Heart right ventricle (tissue), 16 donors: ENCODE data around the gene ZNF385C. TPM values are rescaled to one million over a fixed set of nuclear protein-coding genes. Genes with fewer than 3 reads are reported as not detected.

Experiments used
- ATAC-seq, 8 donors: fragments of 200-7000 bp; cut with Tn5 transposase; one replicate each; pipeline ENCODE4 v1.9.1; 2020; ENCODE audit warnings: mild to moderate bottlenecking in 8 of 8, moderate library complexity in 8 of 8, moderate number of reproducible peaks in 1 of 8
- DNase-seq, 2 donors: peaks; one replicate each; pipeline ENCODE4 v3.0.0-alpha.2; 2020
- H3K27ac ChIP-seq, 10 donors: fragments of 200-600 bp; sonication (generic) in 2 of 10; one replicate each; pipeline versions ENCODE4 v1.5.0 to v1.8.0; 2020 to 2022; ENCODE audit warnings: mild to moderate bottlenecking in 3 of 10
- H3K27me3 ChIP-seq, 7 donors: fragments of 200-600 bp; one replicate each; pipeline ENCODE4 v1.8.0; 2021 to 2022; ENCODE audit warnings: mild to moderate bottlenecking in 2 of 7
- H3K36me3 ChIP-seq, 9 donors: fragments of 200-600 bp; sonication (generic) in 1 of 9; one replicate each; pipeline versions ENCODE4 v1.5.0 to v1.8.0; 2020 to 2022; ENCODE audit warnings: mild to moderate bottlenecking in 2 of 9
- H3K4me1 ChIP-seq, 9 donors: fragments of 200-600 bp; sonication (generic) in 1 of 9; one replicate each; pipeline versions ENCODE4 v1.5.0 to v1.8.0; 2020 to 2022; ENCODE audit warnings: mild to moderate bottlenecking in 4 of 9
- H3K4me3 ChIP-seq, 10 donors: fragments of 200-600 bp; sonication (generic) in 2 of 10; one replicate each; pipeline versions ENCODE4 v1.5.0 to v1.8.0; 2020 to 2022; ENCODE audit warnings: mild to moderate bottlenecking in 7 of 10, moderate library complexity in 2 of 10
- H3K9me3 ChIP-seq, 11 donors: fragments of 200-600 bp in 10 of 11; sonication (generic) in 2 of 11; one replicate each; pipeline versions ENCODE4 v1.5.0 to v1.8.0; 2013 to 2022; ENCODE audit warnings: mild to moderate bottlenecking in 2 of 11, control low read depth in 1 of 11, moderate library complexity in 1 of 11
- whole genome bisulfite sequencing, 2 donors: extraction: QIAGEN DNeasy Blood & Tissue Kit; methylation state at CpG; one replicate each; pipeline ENCODE4 v1.1.7; 2013; ENCODE audit warnings: inconsistent platforms in 1 of 2; 5-methylcytosine and 5-hydroxymethylcytosine counted together
- intact Hi-C, 10 donors: fragments of 100-400 bp; cut with DNase I; formaldehyde crosslinking; loops; one replicate each; pipeline versions ENCODE4 v1.11.1 to v1.14.2; 2022
- polyA plus RNA-seq, 2 donors: library from polyadenylated mRNA; stranded (reverse); fragments of 200-250 nt; gene quantifications; one replicate each; pipeline ENCODE4 v1.2.3, GENCODE V29; 2013
- total RNA-seq, 10 donors: library from RNA; stranded (reverse); fragmentation: NEBNext Ultra II Directional in 3 of 10; extraction: Animal tissue kit (Norgen Biotek cat#: 25700) in 3 of 10; gene quantifications; one replicate each; pipeline versions ENCODE4 v1.2.1 to v1.2.4, GENCODE V29; 2021 to 2023
- TF ChIP-seq, protein P1 (sequence below), 9 donors: fragments of 200-600 bp; sonication (generic) in 2 of 9; IDR thresholded peaks; one replicate each; pipeline versions ENCODE4 v1.5.0 to v1.8.0; 2021 to 2022; ENCODE audit warnings: antibody characterized with exemption in 9 of 9, mild to moderate bottlenecking in 5 of 9, moderate library complexity in 1 of 9
- donor health status: Arrhythmogenic right ventricular cardiomyopathy.
- donor health status: ischemic (EF 13 %, LVEDD 7.1; RV severe dilation, severe dysfunction).
- donor health status: healthy with polysubstance abuse.
- donor health status: DM: no; HTN: yes; CAD: no.
- donor health status: DM: no; HTN: no; CAD: no.
- donor health status: ischemic (EF 25% LVEDD 6.9; RV normal size, moderate dysfunction).
- donor health status: ischemic (EF 25% LVEDD 5.7; RV mildly dilated, moderate dysfunction).
- donor health status: healthy.
- donor health status: DM: yes; HTN: yes; CAD: no.
- donor health status: Ischemic cardiomyopathy.
- donor health status: ischemic (EF 35%, LVEDD 5.7; RV mildly dilated, moderate dysfunction).
- donor health status: nonischemic (EF 11% LVEDD 7.7; RV severe dilation, severe dysfunction).
- donor health status: DM: yes; HTN: yes; CAD: no.
- donor health status: PGD.
- donor health status: ischemic (EF 29% LVEDD 5.4; RV normal size, mild dysfunction).
- donor health status: nonischemic (EF 23%, LVEDD 6.1; RV moderate dilation, normal function).

Gene ZNF385C
- total and polyA plus RNA-seq, 12 donors, result 0.09 to 0.56 (median 0.24) TPM; not detected in 1

DNA sequence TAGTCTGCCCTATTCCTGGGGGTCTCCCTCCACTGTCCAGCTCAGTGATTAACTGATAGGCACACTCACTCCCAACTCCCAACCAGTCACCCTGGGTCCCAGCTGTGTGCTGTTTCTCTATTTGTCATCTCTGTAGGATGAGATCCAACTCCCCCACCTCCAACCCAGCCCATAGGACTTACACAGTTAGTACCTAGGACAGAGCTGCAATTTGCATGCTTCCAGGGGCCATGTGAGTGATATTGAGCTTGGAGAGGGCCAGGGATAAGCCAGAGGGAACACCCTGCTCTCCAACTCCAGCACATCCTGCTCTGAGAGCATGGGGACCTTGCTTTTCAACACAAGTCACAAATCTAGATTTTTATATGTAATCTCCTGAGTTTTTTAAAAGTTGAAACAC lies 56.7 kb downstream of the ZNF385C start:
- no peaks in the 10 kb centered on the region for H3K9me3 ChIP-seq
- intact Hi-C loops, result no loop called here
- peaks cover 0 to 28% (median 14%) of the 10 kb centered on the region in 7 donors for H3K27me3 ChIP-seq
- DNase-seq (no peak), ATAC-seq (no peak)
- peaks cover 0 to 7% (median 0%) of the 10 kb centered on the region in 9 donors for H3K36me3 ChIP-seq
- TF ChIP-seq, protein P1, sequence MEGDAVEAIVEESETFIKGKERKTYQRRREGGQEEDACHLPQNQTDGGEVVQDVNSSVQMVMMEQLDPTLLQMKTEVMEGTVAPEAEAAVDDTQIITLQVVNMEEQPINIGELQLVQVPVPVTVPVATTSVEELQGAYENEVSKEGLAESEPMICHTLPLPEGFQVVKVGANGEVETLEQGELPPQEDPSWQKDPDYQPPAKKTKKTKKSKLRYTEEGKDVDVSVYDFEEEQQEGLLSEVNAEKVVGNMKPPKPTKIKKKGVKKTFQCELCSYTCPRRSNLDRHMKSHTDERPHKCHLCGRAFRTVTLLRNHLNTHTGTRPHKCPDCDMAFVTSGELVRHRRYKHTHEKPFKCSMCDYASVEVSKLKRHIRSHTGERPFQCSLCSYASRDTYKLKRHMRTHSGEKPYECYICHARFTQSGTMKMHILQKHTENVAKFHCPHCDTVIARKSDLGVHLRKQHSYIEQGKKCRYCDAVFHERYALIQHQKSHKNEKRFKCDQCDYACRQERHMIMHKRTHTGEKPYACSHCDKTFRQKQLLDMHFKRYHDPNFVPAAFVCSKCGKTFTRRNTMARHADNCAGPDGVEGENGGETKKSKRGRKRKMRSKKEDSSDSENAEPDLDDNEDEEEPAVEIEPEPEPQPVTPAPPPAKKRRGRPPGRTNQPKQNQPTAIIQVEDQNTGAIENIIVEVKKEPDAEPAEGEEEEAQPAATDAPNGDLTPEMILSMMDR (IDR thresholded peaks at IDR 0.05), result no peak
- H3K27ac ChIP-seq, result no peak overlapping the region
- no peak overlapping the region for H3K4me3 ChIP-seq
- H3K4me1 ChIP-seq, result peaks cover 0 to 10% (median 5%) of the 10 kb centered on the region in 9 donors

DNA sequence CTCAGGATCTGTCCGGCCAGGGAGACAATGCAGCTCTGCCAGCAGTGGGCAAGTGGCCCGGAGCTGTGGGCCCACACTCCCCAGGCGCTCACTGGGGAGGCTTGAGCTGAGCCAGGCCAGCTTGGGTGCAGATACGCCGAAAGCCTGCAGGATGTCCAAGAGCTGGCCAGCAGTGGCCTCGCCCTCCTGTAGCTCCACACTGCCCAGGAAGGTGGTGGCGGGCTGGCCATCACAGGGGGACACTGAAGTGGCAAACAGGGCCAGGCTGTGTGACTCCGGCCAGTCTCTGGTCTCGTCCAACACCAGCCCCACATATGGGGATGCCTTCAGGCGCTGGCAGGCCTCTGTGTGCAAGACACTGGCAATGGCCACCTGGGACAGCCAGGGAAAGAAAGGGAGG lies 57.5 kb downstream of the ZNF385C start:
- H3K9me3 ChIP-seq, result no peaks in the 10 kb centered on the region
- no peak overlapping the region for H3K27ac ChIP-seq
- DNase-seq (no peak), ATAC-seq (peak in 1 of 8 donors; percentile 23)
- H3K36me3 ChIP-seq, result peaks cover 0 to 7% (median 0%) of the 10 kb centered on the region in 9 donors
- peaks cover 0 to 10% (median 5%) of the 10 kb centered on the region in 9 donors for H3K4me1 ChIP-seq
- intact Hi-C loops, result no loop called here
- TF ChIP-seq, protein P1 (IDR thresholded peaks at IDR 0.05), result no peak
- H3K4me3 ChIP-seq, result no peak overlapping the region
- 95 to 96% methylated on average over 10 of the region's 10 CpGs for WGBS, 2 donors
- H3K27me3 ChIP-seq, result peaks cover 0 to 31% (median 15%) of the 10 kb centered on the region in 7 donors

DNA sequence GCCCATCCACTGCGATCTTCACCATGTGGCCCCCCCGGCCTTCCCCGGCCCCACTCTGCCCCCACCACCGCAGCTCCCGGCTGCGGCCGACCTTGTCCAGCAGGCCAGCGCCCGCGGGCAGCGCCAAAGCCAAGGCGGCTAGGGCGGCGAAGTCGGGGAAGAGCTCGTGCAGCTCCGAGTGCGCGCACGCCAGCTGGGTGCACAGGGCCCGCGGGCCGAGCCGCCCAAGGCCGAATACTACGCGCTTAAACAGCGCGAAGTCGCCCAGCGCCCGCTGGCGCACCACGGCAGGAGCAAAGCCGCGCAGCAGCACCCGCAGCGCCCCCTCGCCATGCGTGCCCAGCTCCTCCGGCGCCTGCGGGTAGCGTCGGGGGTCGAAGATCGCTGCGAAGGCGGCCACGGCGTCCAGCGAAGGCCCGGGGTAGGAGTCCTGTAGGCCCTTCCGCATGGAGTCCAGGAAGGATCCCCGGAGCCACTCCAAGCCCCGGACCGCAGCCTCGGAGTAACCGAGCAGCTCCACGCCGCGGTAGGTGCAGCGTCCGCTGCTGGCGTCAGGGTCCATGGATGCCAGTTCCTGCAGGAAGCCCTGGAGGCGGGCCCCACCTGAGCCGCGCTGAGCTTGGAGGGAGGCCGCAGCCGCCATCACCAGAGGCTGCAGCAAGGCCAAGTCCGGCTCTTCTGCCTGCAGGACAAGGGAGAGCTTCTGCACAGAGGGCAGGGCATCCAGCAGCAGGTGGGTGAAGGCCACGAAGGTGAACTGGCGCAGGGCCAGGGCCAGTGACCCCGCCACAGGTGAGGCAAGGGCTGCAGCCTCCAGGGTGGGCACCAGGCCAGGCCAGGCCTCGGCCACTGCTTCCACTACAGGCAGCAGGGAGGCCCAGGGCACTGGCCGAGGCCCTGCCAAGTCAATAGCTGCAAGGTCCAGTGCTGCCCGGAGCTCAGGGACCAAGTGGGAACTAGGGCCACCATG lies 58.2 kb downstream of the ZNF385C start:
- Histone ChIP-seq H3K36me3 (peaks cover 0 to 7% (median 0%) of the 10 kb centered on the region in 9 donors), H3K27me3 (peaks cover 0 to 31% (median 15%) of the 10 kb centered on the region in 7 donors), H3K4me1 (peaks cover 0 to 10% (median 5%) of the 10 kb centered on the region in 9 donors), H3K4me3 (peak overlapping the region in 7 of 10 donors; percentile 8 to 35 (median 25)), H3K27ac (no peak overlapping the region), H3K9me3 (no peaks in the 10 kb centered on the region)
- WGBS, 2 donors, result 36 to 37% methylated on average over 77 of the region's 77 CpGs
- ATAC-seq (peak in 6 of 8 donors; percentile 14 to 63 (median 24)), DNase-seq (no peak)
- TF ChIP-seq, protein P1 (IDR thresholded peaks at IDR 0.05), result no peak
- intact Hi-C loops, result no loop called here

DNA sequence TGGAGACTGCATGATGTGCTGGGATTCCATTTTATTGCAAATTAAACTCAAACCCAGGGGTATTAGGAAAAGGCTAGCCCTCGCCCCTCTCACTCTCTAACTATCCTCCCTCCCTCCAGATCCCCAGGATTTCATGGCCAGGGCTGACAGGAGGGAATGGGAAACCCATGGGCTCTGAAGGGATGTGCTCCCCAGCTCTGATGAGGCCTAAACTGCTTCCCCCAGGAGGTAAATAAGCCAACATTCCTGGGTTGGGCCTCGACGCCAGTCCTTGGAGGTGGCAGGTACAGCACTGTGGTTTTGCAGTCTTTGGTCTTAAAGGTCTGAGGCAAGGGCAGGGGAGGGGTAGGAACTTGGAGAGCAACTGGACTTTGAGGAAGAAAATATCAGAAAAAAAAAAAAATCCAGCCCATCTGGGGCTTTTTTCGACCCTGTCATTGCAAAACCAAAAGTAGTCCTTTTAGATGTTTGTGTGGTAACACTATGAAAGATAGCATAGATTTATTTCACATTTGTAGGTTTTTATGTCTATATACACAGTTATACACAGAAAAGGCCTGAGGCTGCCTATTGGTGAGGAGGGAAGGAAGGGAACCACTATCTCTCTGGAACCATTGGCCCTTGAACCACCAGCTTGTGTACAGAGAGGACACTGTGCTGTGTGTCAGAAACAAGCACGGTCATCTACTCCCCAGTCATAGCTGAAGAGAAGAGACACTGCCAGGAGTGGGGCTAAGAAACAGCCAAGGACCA lies 59.9 kb downstream of the ZNF385C start:
- intact Hi-C loops, result no loop called here
- Histone ChIP-seq H3K36me3 (peaks cover 0 to 7% (median 0%) of the 10 kb centered on the region in 9 donors), H3K9me3 (no peaks in the 10 kb centered on the region), H3K4me1 (peaks cover 0 to 10% (median 5%) of the 10 kb centered on the region in 9 donors), H3K27ac (no peak overlapping the region), H3K4me3 (no peak overlapping the region), H3K27me3 (peaks cover 0 to 31% (median 15%) of the 10 kb centered on the region in 7 donors)
- WGBS, 2 donors, result 86 to 87% methylated on average over 5 of the region's 5 CpGs
- ATAC-seq (no peak), DNase-seq (no peak)
- TF ChIP-seq, protein P1 (IDR thresholded peaks at IDR 0.05), result no peak
